ENCODE results near the gene CACNA1S.

The CACNA1S gene

GRCh38 chr1:201059871-201060555 is 52.2 kb downstream of the CACNA1S start:
- no peak for DNase-seq

- DNase-seq = no peak
These were observed 52.8 kb downstream of the CACNA1S start for GRCh38 chr1:201059401-201059800.

GRCh38 chr1:201054091-201054543 is 58.1 kb downstream of the CACNA1S start:
- DNase-seq = no peak

- DNase-seq = no peak
These were observed 58.9 kb downstream of the CACNA1S start for GRCh38 chr1:201053155-201053860.

GRCh38 chr1:201051399-201051798 is 60.8 kb downstream of the CACNA1S start:
- DNase-seq = no peak

GRCh38 chr1:201050515-201051277 is 61.5 kb downstream of the CACNA1S start:
- no peak for DNase-seq

- no peak for DNase-seq
These were observed 62.9 kb downstream of the CACNA1S start for GRCh38 chr1:201049248-201049831.

GRCh38 chr1:201048521-201048920 is 63.7 kb downstream of the CACNA1S start:
- no peak for DNase-seq

- no peak for DNase-seq
These were observed 68.1 kb downstream of the CACNA1S start for GRCh38 chr1:201044119-201044518.

GRCh38 chr1:201042779-201043461 is 69.3 kb downstream of the CACNA1S start:
- peak; percentile 87 for DNase-seq

GRCh38 chr1:201041011-201041410 is 71.2 kb downstream of the CACNA1S start:
- DNase-seq = no peak

GRCh38 chr1:201039876-201040275 is 72.3 kb downstream of the CACNA1S start:
- DNase-seq = no peak

GRCh38 chr1:201039418-201039817 is 72.8 kb downstream of the CACNA1S start:
- DNase-seq = no peak

GRCh38 chr1:201038186-201038876 is 73.9 kb downstream of the CACNA1S start:
- no peak for DNase-seq

GRCh38 chr1:201036188-201036842 is 75.9 kb downstream of the CACNA1S start:
- no peak for DNase-seq

GRCh38 chr1:201034671-201035070 is 77.6 kb downstream of the CACNA1S start:
- no peak for DNase-seq

- no peak for DNase-seq
These were observed 79.8 kb downstream of the CACNA1S start for GRCh38 chr1:201032408-201032807.

- no peak for DNase-seq
These were observed 83.8 kb downstream of the CACNA1S start for GRCh38 chr1:201028461-201028889.

- DNase-seq = no peak
These were observed 85.4 kb downstream of the CACNA1S start for GRCh38 chr1:201026836-201027235.

GRCh38 chr1:201026234-201026633 is 86.0 kb downstream of the CACNA1S start:
- no peak for DNase-seq

GRCh38 chr1:201025571-201026002 is 86.6 kb downstream of the CACNA1S start:
- DNase-seq = no peak
